MM.1S (cell line): ENCODE results near the gene RNU1-3.
"Not testable (repeated sequence)": the region's sequence is repeated elsewhere in the genome, so short reads cannot be mapped to it uniquely, and the experiment has no call there.

Source experiments
- DNase-seq: peaks from one replicate; pipeline ENCODE4 v3.0.0-alpha.2; 2015
- H2AFZ ChIP-seq: fragments of 300-600 bp; sonication (generic); 2 replicates; pipeline ENCODE4 v1.6.0; 2016; ENCODE audit warnings: antibody characterized with exemption, low read length
- H3F3A ChIP-seq: fragments of 300-600 bp; sonication (generic); 2 replicates; pipeline ENCODE4 v1.6.1; 2016; ENCODE audit warnings: mild to moderate bottlenecking, antibody characterized with exemption, low read length, moderate library complexity, mixed read lengths; ENCODE audit not compliant: insufficient read depth
- H3K27ac ChIP-seq: fragments of 300-600 bp; sonication (generic); 2 replicates; pipeline ENCODE4 v1.5.1; 2016; ENCODE audit warnings: mild to moderate bottlenecking, low read length
- H3K27me3 ChIP-seq: fragments of 300-600 bp; sonication (generic); replicated peaks from 2 replicates; pipeline ENCODE4 v1.6.0; 2016; ENCODE audit warnings: low read length; ENCODE audit not compliant: insufficient read depth
- H3K36me3 ChIP-seq: fragments of 300-600 bp; sonication (generic); replicated peaks from 2 replicates; pipeline ENCODE4 v1.6.1; 2016; ENCODE audit warnings: mild to moderate bottlenecking, low read length, mixed read lengths; ENCODE audit not compliant: insufficient read depth
- H3K4me1 ChIP-seq: fragments of 300-600 bp; sonication (generic); 2 replicates; pipeline ENCODE4 v1.6.1; 2016; ENCODE audit warnings: low read length, mixed read lengths
- H3K4me2 ChIP-seq: fragments of 300-600 bp; sonication (generic); 2 replicates; pipeline ENCODE4 v1.6.0; 2016; ENCODE audit warnings: low read depth, low read length
- H3K4me3 ChIP-seq: fragments of 300-600 bp; sonication (generic); 2 replicates; pipeline ENCODE4 v1.5.1; 2016; ENCODE audit warnings: low read length, mixed read lengths
- H3K79me2 ChIP-seq: fragments of 300-600 bp; sonication (generic); 2 replicates; pipeline ENCODE4 v1.6.1; 2016; ENCODE audit warnings: mixed run types, low read length, mixed read lengths
- H3K9ac ChIP-seq: fragments of 300-600 bp; sonication (generic); 2 replicates; pipeline ENCODE4 v1.6.1; 2016; ENCODE audit warnings: low read length, mixed read lengths
- H3K9me2 ChIP-seq: fragments of 300-600 bp; sonication (generic); replicated peaks from 2 replicates; pipeline ENCODE4 v1.6.1; 2016; ENCODE audit warnings: mild to moderate bottlenecking, low read length, mixed read lengths; ENCODE audit not compliant: insufficient read depth
- H3K9me3 ChIP-seq: fragments of 300-600 bp; sonication (generic); replicated peaks from 2 replicates; pipeline ENCODE4 v1.6.1; 2016; ENCODE audit warnings: mild to moderate bottlenecking, low read length, mixed read lengths; ENCODE audit not compliant: insufficient read depth
- H4K20me1 ChIP-seq: fragments of 300-600 bp; sonication (generic); 2 replicates; pipeline ENCODE4 v1.6.1; 2016; ENCODE audit warnings: mild to moderate bottlenecking, low read length, moderate library complexity, mixed read lengths; ENCODE audit not compliant: insufficient read depth
- EZH2 ChIP-seq: fragments of 300-600 bp; sonication (generic); optimal IDR thresholded peaks from 2 replicates; pipeline ENCODE3; 2017; ENCODE audit warnings: low read depth, mild to moderate bottlenecking, antibody characterized with exemption, low read length, mixed read lengths
- EZH2phosphoT487 ChIP-seq: fragments of 300-600 bp; sonication (generic); IDR thresholded peaks from 2 replicates; pipeline ENCODE4 v1.6.1; 2018; ENCODE audit warnings: antibody characterized with exemption, low read length
- TF ChIP-seq, protein P1 (sequence below): fragments of 300-600 bp; sonication (generic); IDR thresholded peaks from 2 replicates; pipeline ENCODE4 v1.5.1; 2016; ENCODE audit warnings: antibody characterized with exemption, low read length, mixed read lengths

RNU1-3 gene

DNA sequence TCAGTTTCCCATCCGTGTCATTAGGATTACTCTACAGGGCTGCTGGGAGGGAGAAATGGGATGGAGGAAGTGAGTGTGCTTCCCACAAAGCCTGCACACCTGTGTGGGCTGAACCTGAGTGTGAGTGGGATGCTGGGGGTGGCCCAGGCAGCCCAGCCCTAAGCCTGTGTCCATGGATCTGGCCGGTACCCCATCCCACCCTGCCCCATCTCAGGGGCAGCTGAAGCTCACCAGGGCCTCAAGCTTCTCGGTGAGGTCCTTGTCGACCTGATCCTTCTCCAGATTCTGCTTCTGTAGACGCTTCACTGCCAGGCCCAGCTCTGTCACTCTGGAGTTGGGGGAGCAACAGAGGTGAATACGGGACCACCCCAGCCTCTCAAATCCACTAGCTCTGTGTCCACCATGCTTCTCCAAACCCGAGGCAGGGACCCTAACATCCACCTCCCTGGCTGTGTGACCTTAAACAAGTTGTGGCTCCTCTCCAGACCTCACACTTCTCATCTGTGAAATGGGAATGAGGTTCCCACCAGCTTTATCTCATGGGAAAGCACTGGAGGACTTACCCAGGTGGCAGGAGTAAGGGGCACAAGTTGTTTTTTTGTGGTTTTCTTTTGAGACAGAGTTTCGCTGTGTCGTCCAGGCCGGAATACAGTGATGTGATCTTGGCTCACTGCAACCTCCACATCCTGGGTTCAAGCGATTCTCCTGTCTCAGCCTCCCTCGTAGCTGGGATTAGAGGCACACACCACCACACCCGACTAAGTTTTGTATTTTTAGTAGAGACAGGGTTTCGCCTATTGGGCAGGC is 34.5 kb downstream of the RNU1-3 start:
- not testable (repeated sequence) for H3F3A ChIP-seq, H3K9ac ChIP-seq, H3K4me1 ChIP-seq, H3K36me3 ChIP-seq, H4K20me1 ChIP-seq, H3K9me2 ChIP-seq, H3K27ac ChIP-seq, H3K27me3 ChIP-seq, H3K4me2 ChIP-seq, H3K4me3 ChIP-seq, H2AFZ ChIP-seq, H3K9me3 ChIP-seq, DNase-seq, H3K79me2 ChIP-seq

DNA sequence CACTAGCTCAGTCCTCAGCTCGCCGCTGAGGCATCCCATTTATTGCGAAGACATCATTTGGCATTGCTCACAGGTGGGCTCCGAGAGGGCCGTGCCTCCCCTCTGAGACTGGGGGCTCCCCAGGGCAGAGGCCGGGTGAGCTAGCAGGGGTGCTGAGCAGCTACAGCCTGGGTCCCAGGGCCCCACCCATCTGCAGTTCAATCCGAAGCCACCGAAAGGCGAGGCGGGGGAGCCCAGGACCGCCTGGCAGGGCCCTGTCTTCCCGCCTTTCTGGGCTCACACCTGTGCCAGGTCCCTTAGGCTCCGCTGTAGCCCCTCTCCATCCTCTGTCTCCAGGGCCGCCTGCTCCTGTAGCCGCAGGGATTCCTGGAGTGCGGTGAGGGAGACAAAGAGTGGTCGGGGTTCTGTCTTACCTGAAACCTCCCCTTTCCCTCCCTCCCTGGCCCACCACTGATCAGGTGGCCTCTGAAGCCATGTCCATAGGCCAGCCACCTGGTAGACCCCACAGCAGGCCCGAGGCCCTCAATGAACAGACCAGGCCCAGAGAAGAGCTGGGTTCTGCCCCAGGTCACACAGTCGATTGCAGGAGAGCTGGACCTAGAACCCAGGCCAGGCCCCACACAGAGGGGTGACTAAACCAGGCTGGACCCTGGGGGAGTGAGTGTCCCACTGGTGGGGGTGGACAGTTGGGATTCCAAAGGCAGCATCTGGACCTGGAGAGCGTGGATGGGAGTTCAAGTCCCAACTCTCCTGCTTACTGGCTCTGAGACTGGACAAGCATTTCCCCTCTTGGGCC is 35.3 kb downstream of the RNU1-3 start:
- Histone ChIP-seq H3K27me3 (no peaks in the 10 kb centered on the region), H2AFZ (no peak overlapping the region), H3K4me2 (no peak overlapping the region), H3K79me2 (no peaks in the 10 kb centered on the region), H3K9me3 (no peaks in the 10 kb centered on the region), H3K4me1 (no peaks in the 10 kb centered on the region), H3K27ac (no peak overlapping the region), H3K9me2 (no peaks in the 10 kb centered on the region), H4K20me1 (no peaks in the 10 kb centered on the region), H3K9ac (no peak overlapping the region), H3K4me3 (no peak overlapping the region), H3F3A (no peaks in the 10 kb centered on the region), H3K36me3 (no peaks in the 10 kb centered on the region)
- no peak for DNase-seq
- TF ChIP-seq EZH2 (no peak), EZH2phosphoT487 (no peak)
- TF ChIP-seq, protein P1, sequence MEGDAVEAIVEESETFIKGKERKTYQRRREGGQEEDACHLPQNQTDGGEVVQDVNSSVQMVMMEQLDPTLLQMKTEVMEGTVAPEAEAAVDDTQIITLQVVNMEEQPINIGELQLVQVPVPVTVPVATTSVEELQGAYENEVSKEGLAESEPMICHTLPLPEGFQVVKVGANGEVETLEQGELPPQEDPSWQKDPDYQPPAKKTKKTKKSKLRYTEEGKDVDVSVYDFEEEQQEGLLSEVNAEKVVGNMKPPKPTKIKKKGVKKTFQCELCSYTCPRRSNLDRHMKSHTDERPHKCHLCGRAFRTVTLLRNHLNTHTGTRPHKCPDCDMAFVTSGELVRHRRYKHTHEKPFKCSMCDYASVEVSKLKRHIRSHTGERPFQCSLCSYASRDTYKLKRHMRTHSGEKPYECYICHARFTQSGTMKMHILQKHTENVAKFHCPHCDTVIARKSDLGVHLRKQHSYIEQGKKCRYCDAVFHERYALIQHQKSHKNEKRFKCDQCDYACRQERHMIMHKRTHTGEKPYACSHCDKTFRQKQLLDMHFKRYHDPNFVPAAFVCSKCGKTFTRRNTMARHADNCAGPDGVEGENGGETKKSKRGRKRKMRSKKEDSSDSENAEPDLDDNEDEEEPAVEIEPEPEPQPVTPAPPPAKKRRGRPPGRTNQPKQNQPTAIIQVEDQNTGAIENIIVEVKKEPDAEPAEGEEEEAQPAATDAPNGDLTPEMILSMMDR = no peak

DNA sequence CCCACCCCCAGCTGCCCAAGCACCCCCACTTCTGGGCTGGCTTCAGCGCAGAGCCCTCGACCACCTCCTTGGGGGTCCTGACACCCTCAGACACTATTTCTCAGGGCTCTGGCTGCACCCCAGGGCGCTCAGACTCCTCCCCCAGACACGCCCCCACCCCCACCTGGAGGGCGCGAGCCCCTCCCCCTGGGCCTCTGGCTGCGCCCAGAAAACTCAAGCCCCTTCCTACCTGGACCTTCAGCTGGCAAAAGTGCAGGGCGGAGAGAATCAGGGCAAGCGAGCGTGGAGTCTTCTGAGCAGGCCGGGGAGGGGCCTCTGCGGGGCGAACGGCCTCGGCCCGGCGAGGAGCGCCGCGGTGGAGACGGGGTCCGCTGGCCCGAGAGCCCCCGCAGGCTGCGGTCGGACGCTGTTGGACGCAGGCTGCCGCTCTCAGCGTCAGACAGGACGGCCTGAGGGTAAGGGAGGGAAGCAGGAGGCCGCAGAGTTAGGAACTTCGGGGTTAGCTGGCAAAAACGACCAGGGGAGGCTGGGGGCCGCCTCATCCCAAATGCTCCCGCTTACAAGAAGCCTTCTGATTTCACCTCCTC is 36.0 kb downstream of the RNU1-3 start:
- no peaks in the 10 kb centered on the region for H3F3A ChIP-seq

DNA sequence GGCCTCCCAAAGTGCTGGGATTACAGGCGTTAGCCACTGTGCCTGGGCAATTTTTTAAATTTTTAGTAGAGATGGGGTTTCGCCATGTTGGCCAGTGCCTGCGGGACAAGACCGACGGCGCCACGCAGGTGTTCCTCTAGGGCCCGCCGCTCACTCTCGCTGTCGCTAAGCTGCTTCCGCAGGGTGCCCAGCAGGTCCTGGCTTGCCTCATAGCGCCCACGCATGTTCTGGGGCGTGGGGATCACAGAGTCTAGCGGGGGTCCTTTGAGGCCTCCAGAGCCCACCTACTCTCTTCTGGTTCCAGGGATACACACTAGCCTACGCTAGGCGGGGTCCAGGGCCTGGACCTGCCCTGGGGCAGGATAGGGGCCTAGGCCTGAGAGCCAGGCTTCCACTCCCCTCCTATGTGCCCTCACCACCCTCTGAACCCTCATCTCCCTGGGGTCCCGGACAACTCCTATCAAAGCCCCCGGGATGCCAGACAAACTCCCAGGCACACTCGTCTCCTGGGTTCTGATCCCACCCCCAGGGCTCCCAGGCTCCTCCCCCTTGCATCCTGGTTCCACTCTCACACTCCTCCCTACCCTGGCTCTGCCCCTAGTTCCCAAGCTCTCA is 36.7 kb downstream of the RNU1-3 start:
- H4K20me1 ChIP-seq, H3K36me3 ChIP-seq, DNase-seq: not testable (repeated sequence)

More for the DNA sequence above, 36.0 kb downstream of the RNU1-3 start:
- Histone ChIP-seq H3K27me3 (no peaks in the 10 kb centered on the region), H3K27ac (no peak overlapping the region), H4K20me1 (no peaks in the 10 kb centered on the region), H3K9me2 (no peaks in the 10 kb centered on the region), H3K9ac (no peak overlapping the region), H3K4me2 (no peak overlapping the region), H3K9me3 (no peaks in the 10 kb centered on the region), H3K36me3 (no peaks in the 10 kb centered on the region), H3K79me2 (no peaks in the 10 kb centered on the region), H2AFZ (no peak overlapping the region), H3K4me1 (no peaks in the 10 kb centered on the region), H3K4me3 (no peak overlapping the region)
- TF ChIP-seq, protein P1 = no peak
- no peak for DNase-seq

More for the DNA sequence above, 36.7 kb downstream of the RNU1-3 start:
- H3K9me3 ChIP-seq, H3K79me2 ChIP-seq, H3K4me2 ChIP-seq, H3K27me3 ChIP-seq, H3K4me1 ChIP-seq, H2AFZ ChIP-seq, H3K9ac ChIP-seq, H3F3A ChIP-seq, H3K27ac ChIP-seq, H3K4me3 ChIP-seq, H3K9me2 ChIP-seq: not testable (repeated sequence)
